H9 (cell line): ENCODE data around the gene ST6GALNAC1. TPM values are rescaled to one million over a fixed set of nuclear protein-coding genes. Genes with fewer than 3 reads are reported as not detected.

Experiments used
- DNase-seq: peaks from one replicate; pipeline ENCODE4 v3.0.0-alpha.2; 2017
- H2AFZ ChIP-seq: one replicate; pipeline ENCODE4 v1.6.1; 2013; ENCODE audit warnings: mild to moderate bottlenecking, low read length, control low read depth, moderate library complexity
- H2AK5ac ChIP-seq: 2 replicates; pipeline ENCODE4 v1.6.1; 2013; ENCODE audit warnings: low read length, control low read depth, mixed read lengths; ENCODE audit not compliant: insufficient read length
- H2BK120ac ChIP-seq: one replicate; pipeline ENCODE4 v1.6.1; 2013; ENCODE audit warnings: low read depth, mild to moderate bottlenecking, low read length, control low read depth, inconsistent platforms; ENCODE audit not compliant: poor library complexity, severe bottlenecking
- H2BK12ac ChIP-seq: 2 replicates; pipeline ENCODE4 v1.6.1; 2013; ENCODE audit warnings: low read length, control low read depth, mixed read lengths, low read depth; ENCODE audit not compliant: insufficient read length
- H2BK15ac ChIP-seq: 2 replicates; pipeline ENCODE4 v1.6.1; 2013; ENCODE audit warnings: low read depth, low read length, control low read depth
- H2BK20ac ChIP-seq: one replicate; pipeline ENCODE4 v1.6.1; 2013; ENCODE audit warnings: low read depth, mild to moderate bottlenecking, low read length, control low read depth, inconsistent platforms; ENCODE audit not compliant: poor library complexity, severe bottlenecking
- H2BK5ac ChIP-seq: 2 replicates; pipeline ENCODE4 v1.6.1; 2013; ENCODE audit warnings: low read length, control low read depth, mixed read lengths; ENCODE audit not compliant: insufficient read length
- H3K14ac ChIP-seq: 2 replicates; pipeline ENCODE4 v1.6.1; 2013; ENCODE audit warnings: low read length, control low read depth; ENCODE audit not compliant: insufficient read depth
- H3K18ac ChIP-seq: 2 replicates; pipeline ENCODE4 v1.6.1; 2013; ENCODE audit warnings: low read depth, mild to moderate bottlenecking, mixed read lengths, low read length, control low read depth; ENCODE audit not compliant: insufficient read length
- H3K23ac ChIP-seq: 2 replicates; pipeline ENCODE4 v1.6.1; 2013; ENCODE audit warnings: low read length, control low read depth, mixed read lengths, low read depth; ENCODE audit not compliant: insufficient read length
- H3K23me2 ChIP-seq: 2 replicates; pipeline ENCODE4 v1.6.1; 2013; ENCODE audit warnings: low read depth, mild to moderate bottlenecking, mixed read lengths, low read length, control low read depth; ENCODE audit not compliant: insufficient read length, poor library complexity, severe bottlenecking
- H3K27ac ChIP-seq: 2 replicates; pipeline ENCODE4 v1.5.1; 2013; ENCODE audit warnings: low read length, control low read depth, mixed read lengths, low read depth; ENCODE audit not compliant: insufficient read length
- H3K27me3 ChIP-seq: 2 replicates; pipeline ENCODE4 v1.6.1; 2013; ENCODE audit warnings: low read length, control low read depth, inconsistent platforms; ENCODE audit not compliant: insufficient read depth
- H3K4ac ChIP-seq: 2 replicates; pipeline ENCODE4 v1.6.1; 2013; ENCODE audit warnings: low read depth, mild to moderate bottlenecking, control low read depth, inconsistent platforms, low read length, moderate library complexity
- H3K4me1 ChIP-seq: 2 replicates; pipeline ENCODE4 v1.6.1; 2013; ENCODE audit warnings: low read length, control low read depth, inconsistent platforms; ENCODE audit not compliant: insufficient read depth
- H3K4me2 ChIP-seq: 2 replicates; pipeline ENCODE4 v1.6.1; 2013; ENCODE audit warnings: low read length, control low read depth, mixed read lengths; ENCODE audit not compliant: insufficient read length, insufficient read depth
- H3K56ac ChIP-seq: 2 replicates; pipeline ENCODE4 v1.6.1; 2013; ENCODE audit warnings: low read depth, mild to moderate bottlenecking, mixed read lengths, low read length, control low read depth; ENCODE audit not compliant: insufficient read length
- H3K79me1 ChIP-seq: 2 replicates; pipeline ENCODE4 v1.6.1; 2013; ENCODE audit warnings: low read depth, mild to moderate bottlenecking, moderate library complexity, low read length, control low read depth, inconsistent platforms; ENCODE audit not compliant: insufficient read depth, poor library complexity, severe bottlenecking
- H3K79me2 ChIP-seq: 2 replicates; pipeline ENCODE4 v1.6.1; 2013; ENCODE audit warnings: low read length, control low read depth, inconsistent platforms; ENCODE audit not compliant: insufficient read depth
- H3K9ac ChIP-seq: 2 replicates; pipeline ENCODE4 v1.6.1; 2013; ENCODE audit warnings: low read length, control low read depth, mixed read lengths; ENCODE audit not compliant: insufficient read length; ENCODE audit errors: extremely low read depth
- H3K9me3 ChIP-seq: one replicate; pipeline ENCODE4 v1.6.1; 2013; ENCODE audit warnings: low read depth, low read length, inconsistent platforms; ENCODE audit not compliant: control insufficient read depth
- H3T11ph ChIP-seq: one replicate; pipeline ENCODE4 v1.6.1; 2013; ENCODE audit warnings: mild to moderate bottlenecking, low read length, control low read depth, inconsistent platforms
- H4K20me1 ChIP-seq: one replicate; pipeline ENCODE4 v1.6.1; 2013; ENCODE audit not compliant: control insufficient read depth, insufficient read length, insufficient read depth
- H4K5ac ChIP-seq: 2 replicates; pipeline ENCODE4 v1.6.1; 2013; ENCODE audit warnings: low read depth, mild to moderate bottlenecking, mixed read lengths, low read length, control low read depth; ENCODE audit not compliant: insufficient read length
- H4K8ac ChIP-seq: replicated peaks from 2 replicates; pipeline ENCODE4 v1.6.1; 2013; ENCODE audit warnings: low read length, control low read depth, mixed read lengths, low read depth; ENCODE audit not compliant: insufficient read length
- H4K91ac ChIP-seq: 2 replicates; pipeline ENCODE4 v1.6.1; 2013; ENCODE audit warnings: low read depth, mild to moderate bottlenecking, moderate library complexity, mixed read lengths, low read length, control low read depth; ENCODE audit not compliant: insufficient read length
- H3K27ac Mint-ChIP-seq, 3 experiments: 2 replicates in 2 of 3; 3 replicates in 1 of 3; pipeline ENCODE4 v1.8.0; 2020 to 2021; ENCODE audit warnings: mixed read lengths in 3 of 3, mild to moderate bottlenecking in 1 of 3, moderate library complexity in 1 of 3
- H3K27me3 Mint-ChIP-seq: 2 replicates; pipeline ENCODE4 v1.8.0; 2021; ENCODE audit warnings: low read depth, mild to moderate bottlenecking, moderate library complexity, mixed read lengths
- H3K36me3 Mint-ChIP-seq, 3 experiments: 2 replicates in 2 of 3; 3 replicates in 1 of 3; pipeline ENCODE4 v1.8.0; 2020 to 2021; ENCODE audit warnings: low read depth in 3 of 3, mixed read lengths in 3 of 3; ENCODE audit not compliant: insufficient read depth in 1 of 3
- H3K4me1 Mint-ChIP-seq, 2 experiments: 2 replicates each; pipeline ENCODE4 v1.8.0; 2020; ENCODE audit warnings: mixed read lengths in 2 of 2
- H3K4me3 Mint-ChIP-seq, 2 experiments: 2 replicates in 1 of 2; 3 replicates in 1 of 2; pipeline ENCODE4 v1.8.0; 2020 to 2021; ENCODE audit warnings: mild to moderate bottlenecking in 2 of 2, mixed read lengths in 2 of 2, moderate library complexity in 1 of 2
- H3K9me3 Mint-ChIP-seq, 2 experiments: 2 replicates in 1 of 2; 3 replicates in 1 of 2; pipeline ENCODE4 v1.8.0; 2020; ENCODE audit warnings: mild to moderate bottlenecking in 2 of 2, mixed read lengths in 2 of 2, moderate library complexity in 1 of 2
- WGBS: extraction: QIAGEN DNeasy Blood & Tissue Kit; methylation state at CpG from one replicate; pipeline ENCODE4 v1.1.7; 2013; ENCODE audit warnings: missing lambda C conversion rate, low lambda C conversion rate, mixed read lengths; ENCODE audit not compliant: insufficient read length; ENCODE audit errors: extremely low coverage; 5-methylcytosine and 5-hydroxymethylcytosine counted together
- total RNA-seq: library from RNA; stranded (reverse); gene quantifications from 2 replicates; pipeline ENCODE4 v1.2.1, GENCODE V29; 2021
- TF ChIP-seq, protein P1 (sequence below): fragments of 200-600 bp; sonication (generic); conservative IDR thresholded peaks from 3 replicates; pipeline ENCODE4 v1.8.0; 2021; ENCODE audit warnings: antibody characterized with exemption, mild to moderate bottlenecking

The ST6GALNAC1 gene
- total RNA-seq, 1 experiment from 2014 or later: not detected

DNA sequence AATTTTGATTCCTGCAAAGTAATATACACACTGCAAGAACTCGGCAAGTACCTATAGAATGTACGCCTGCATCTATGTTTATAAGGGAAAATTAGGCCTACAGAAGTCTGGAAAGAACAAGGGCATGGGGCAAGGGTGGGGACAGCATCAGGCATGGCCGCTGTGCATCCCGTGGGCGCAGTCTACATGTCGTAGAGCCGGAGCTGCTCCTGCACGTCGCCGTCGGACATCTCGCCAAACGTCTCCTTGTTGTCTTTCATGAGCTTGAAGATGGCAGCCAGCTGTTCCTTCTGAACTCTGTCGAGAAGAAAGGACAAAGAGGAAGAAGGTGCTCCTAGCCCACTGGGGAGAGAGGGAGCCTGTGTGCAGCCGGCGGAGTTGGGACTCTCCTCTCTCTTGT is 33.8 kb upstream of the ST6GALNAC1 start:
- H2BK5ac ChIP-seq: no peak overlapping the region
- H3K4ac ChIP-seq: no peak overlapping the region
- TF ChIP-seq, protein P1, sequence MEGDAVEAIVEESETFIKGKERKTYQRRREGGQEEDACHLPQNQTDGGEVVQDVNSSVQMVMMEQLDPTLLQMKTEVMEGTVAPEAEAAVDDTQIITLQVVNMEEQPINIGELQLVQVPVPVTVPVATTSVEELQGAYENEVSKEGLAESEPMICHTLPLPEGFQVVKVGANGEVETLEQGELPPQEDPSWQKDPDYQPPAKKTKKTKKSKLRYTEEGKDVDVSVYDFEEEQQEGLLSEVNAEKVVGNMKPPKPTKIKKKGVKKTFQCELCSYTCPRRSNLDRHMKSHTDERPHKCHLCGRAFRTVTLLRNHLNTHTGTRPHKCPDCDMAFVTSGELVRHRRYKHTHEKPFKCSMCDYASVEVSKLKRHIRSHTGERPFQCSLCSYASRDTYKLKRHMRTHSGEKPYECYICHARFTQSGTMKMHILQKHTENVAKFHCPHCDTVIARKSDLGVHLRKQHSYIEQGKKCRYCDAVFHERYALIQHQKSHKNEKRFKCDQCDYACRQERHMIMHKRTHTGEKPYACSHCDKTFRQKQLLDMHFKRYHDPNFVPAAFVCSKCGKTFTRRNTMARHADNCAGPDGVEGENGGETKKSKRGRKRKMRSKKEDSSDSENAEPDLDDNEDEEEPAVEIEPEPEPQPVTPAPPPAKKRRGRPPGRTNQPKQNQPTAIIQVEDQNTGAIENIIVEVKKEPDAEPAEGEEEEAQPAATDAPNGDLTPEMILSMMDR: no peak
- no peak overlapping the region for H3K23ac ChIP-seq
- Mint-ChIP-seq H3K27ac (no peak overlapping the region), H3K4me3 (no peak overlapping the region), H3K36me3 (peaks cover 0 to 4% (median 0%) of the 10 kb centered on the region in 3 experiments; a peak in 1 of 7 replicates), H3K9me3 (no peaks in the 10 kb centered on the region), H3K27me3 (no peaks in the 10 kb centered on the region; the same call in 1 of the 2 replicates), H3K4me1 (peaks cover 8 to 11% of the 10 kb centered on the region in 2 experiments)
- H3K9ac ChIP-seq: no peak overlapping the region
- H2BK120ac ChIP-seq: no peak overlapping the region
- H3K79me1 ChIP-seq: no peaks in the 10 kb centered on the region
- WGBS: no CpG with 5 or more reads among the region's 16 CpGs
- H4K8ac ChIP-seq: no peak overlapping the region
- no peak overlapping the region for H3T11ph ChIP-seq
- H2BK15ac ChIP-seq: no peak overlapping the region
- no peak overlapping the region for H3K56ac ChIP-seq
- H3K9me3 ChIP-seq: no peaks in the 10 kb centered on the region
- H3K4me2 ChIP-seq: no peak overlapping the region
- H3K23me2 ChIP-seq: peaks cover 1% of the 10 kb centered on the region
- peaks cover 2% of the 10 kb centered on the region; the same call in 1 of the 2 replicates for H3K4me1 ChIP-seq
- H2BK20ac ChIP-seq: no peak overlapping the region
- H4K91ac ChIP-seq: no peak overlapping the region
- H2AFZ ChIP-seq: no peak overlapping the region
- no peaks in the 10 kb centered on the region for H3K79me2 ChIP-seq
- no peak overlapping the region for H3K18ac ChIP-seq
- no peak overlapping the region for H2AK5ac ChIP-seq
- no peak overlapping the region for H4K5ac ChIP-seq
- no peaks in the 10 kb centered on the region for H3K27me3 ChIP-seq
- no peak overlapping the region for H2BK12ac ChIP-seq
- H4K20me1 ChIP-seq: no peaks in the 10 kb centered on the region
- no peak for DNase-seq
- H3K14ac ChIP-seq: no peak overlapping the region
- H3K27ac ChIP-seq: no peak overlapping the region
